ENCODE results near the gene TOP3A.

- TF ChIP-seq NFIC (IDR thresholded peaks at IDR 0.05): no peak
- TF ChIP-seq EP300 (IDR thresholded peaks at IDR 0.05; ENCODE audit: borderline replicate concordance): no peak
- TF ChIP-seq TAF1 (IDR thresholded peaks at IDR 0.05; ENCODE audit: low read depth): no peak
- TF ChIP-seq CEBPB (IDR thresholded peaks at IDR 0.05): no peak
- no peak for TF ChIP-seq USF1 (IDR thresholded peaks at IDR 0.05)
These were observed 33.0 kb downstream of the TOP3A start for GRCh38 chr17:18281788-18282187.

Measured in Ishikawa (cell line).